CMK (cell line): Measurements from ENCODE around the gene TUBB1.
"Not testable (repeated sequence)": the region's sequence is repeated elsewhere in the genome, so short reads cannot be mapped to it uniquely, and the experiment has no call there.

Experiments used
- DNase-seq: peaks from one replicate; pipeline ENCODE4 v3.0.0-alpha.2; 2010; ENCODE audit warnings: low read depth

The TUBB1 gene

GRCh38 chr20:59019217-59019616 lies at the start of gene TUBB1:
TSS of gene TUBB1 (plus strand) at chr20:59019429. CDS start at chr20:59019523, 94 bp downstream.
- DNase-seq = peak; percentile 43

- DNase-seq = no peak
Observed at GRCh38 chr20:58969439-58969838, 49.8 kb upstream of the TUBB1 start.

DNA sequence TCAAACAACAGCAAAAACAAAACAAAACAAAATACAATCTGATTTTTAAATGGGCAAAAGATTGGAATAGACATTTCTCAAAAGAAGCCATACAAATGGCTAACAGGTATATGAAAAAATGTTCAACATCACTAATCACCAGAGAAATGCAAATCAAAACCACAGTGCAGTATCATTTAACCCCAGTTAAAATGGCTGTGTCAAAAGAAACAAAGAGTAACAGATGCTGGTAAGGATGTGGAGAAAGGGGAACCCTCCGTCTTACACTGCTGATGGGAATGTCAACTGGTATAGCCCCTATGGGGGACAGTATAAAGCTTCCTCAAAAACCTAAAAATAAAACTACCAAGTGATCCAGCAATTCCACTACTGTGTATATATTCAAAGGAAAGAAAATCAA lies 49.1 kb upstream of the TUBB1 start:
- no peak for DNase-seq

GRCh38 chr20:58971429-58971828 lies 47.8 kb upstream of the TUBB1 start:
- no peak for DNase-seq

- DNase-seq = no peak
Observed at GRCh38 chr20:58973179-58973578, 46.0 kb upstream of the TUBB1 start.

GRCh38 chr20:58973866-58974265 lies 45.4 kb upstream of the TUBB1 start:
- no peak for DNase-seq

- DNase-seq = no peak
Observed at GRCh38 chr20:58975353-58975752, 43.9 kb upstream of the TUBB1 start.

DNA sequence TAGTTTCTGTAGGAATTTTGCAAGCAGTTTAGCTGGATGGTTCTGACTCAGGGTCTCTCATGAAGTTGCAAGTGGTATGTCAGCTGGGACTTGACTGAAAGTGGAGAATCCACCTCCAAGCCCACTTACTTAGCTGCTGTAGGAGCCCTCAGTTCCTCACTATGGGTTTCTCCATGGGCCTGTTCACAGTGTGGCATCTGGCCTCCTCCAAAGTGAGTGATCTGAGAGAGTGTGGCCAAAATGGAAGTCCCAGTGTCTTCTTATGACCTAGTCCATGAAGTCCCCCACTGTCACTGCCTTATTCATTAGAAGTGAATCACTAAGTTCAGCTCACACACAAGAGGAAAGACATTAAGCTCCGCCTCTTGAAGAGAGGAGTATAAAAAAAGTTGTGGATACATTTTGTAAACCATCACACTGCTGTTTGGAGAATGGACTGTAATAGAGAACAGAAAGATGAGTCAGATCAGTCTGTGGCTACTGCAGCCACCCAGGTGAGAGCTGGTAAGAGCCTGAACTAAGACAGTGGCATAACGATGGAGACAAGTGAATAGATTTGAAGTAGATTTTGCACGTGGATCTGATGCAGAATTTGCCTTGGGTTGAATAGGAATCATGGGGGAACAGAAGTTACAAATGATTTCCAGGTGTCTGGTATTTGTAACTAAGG lies 43.0 kb upstream of the TUBB1 start:
- no peak for DNase-seq

DNA sequence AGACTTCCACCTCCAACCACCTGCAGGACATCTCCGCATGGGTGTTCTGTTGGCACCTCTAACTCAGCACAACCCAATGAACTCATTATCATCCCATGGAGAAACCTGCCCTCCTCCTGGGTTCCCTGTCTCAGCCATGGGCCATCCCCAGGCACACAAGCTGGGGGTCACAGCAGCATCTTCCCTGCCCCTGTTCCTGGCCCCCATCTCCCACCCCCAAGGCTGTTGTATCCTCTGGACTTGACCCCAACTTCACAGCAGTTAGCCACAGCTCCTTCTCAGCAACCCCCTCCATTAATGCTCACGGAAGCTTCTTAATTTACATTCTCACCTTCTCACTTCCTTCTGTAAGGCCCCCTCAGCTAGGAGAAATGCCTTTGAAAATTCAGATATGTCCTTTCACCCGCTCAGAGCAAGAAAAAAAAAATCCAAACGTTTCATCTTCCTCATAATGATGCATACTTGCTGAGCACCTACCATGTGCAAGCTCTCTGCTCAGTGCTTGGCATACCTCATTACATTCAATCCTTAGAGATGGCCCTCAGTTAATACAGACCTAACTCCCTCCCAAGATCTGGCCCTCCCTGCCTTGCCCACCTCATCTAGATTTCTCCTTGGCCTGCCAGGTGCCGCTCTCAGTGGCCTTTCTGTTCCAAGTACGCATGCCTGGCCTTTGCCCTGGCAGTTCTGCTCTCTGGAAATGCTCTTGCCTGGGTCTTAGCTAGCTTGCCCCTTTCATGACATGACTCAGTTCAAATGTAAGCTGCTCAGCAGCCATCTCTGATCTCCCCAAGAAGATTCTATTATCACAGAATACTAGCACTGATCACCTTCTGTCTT lies 40.7 kb upstream of the TUBB1 start:
- DNase-seq = no peak

DNA sequence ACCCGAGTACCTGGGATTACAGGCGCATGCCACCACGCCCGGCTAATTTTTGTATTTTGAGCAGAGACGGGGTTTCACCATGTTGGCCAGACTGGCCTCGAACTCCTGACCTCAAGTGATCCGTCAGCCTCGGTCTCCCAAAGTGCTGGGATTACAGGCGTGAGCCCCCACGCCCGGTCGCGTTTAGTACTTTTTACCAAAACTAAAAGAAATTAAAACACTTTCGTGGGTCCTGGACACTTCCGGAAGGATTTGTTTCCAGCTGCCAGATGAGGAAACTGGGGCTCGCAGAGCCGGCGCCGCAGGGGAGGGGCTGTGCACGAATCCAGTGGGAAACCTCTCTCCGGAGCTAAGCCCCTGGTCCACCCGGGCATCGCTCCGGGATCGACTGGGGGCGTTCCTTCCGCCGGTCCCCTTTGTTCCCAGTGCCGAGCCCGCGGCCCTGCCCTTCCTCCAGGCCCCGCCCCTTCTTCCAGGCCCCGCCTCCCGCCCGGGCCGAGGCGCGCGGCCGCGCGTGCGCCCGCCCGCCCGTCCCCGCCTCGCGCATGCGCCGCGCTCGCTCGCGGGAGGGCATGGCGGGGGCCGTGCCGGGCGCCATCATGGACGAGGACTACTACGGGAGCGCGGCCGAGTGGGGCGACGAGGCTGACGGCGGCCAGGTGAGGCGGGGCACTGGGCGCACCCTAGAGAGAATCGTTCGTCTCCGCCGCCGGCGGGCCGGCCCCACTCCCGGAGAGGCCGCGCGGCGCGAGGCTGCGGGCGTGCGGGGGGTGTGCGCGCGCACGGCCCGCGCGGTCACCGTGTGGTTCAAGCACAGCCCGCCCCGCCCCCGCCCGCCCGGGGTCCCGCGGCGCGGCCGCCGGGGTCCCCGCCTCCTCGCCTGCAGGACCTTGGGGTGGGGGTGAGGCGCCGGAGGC lies 38.3 kb upstream of the TUBB1 start, which contains the start of gene NELFCD:
NELFCD (plus strand) TSS at position 546 of the 917 bp plus-strand sequence; CDS start at position 600, 54 bp downstream.
- peak; percentile 63 for DNase-seq

GRCh38 chr20:58981628-58982364 lies 37.4 kb upstream of the TUBB1 start:
- no peak for DNase-seq

GRCh38 chr20:58982406-58983114 lies 36.7 kb upstream of the TUBB1 start:
- DNase-seq = no peak

- not testable (repeated sequence) for DNase-seq
Observed at GRCh38 chr20:58983115-58983468, 36.1 kb upstream of the TUBB1 start.

DNA sequence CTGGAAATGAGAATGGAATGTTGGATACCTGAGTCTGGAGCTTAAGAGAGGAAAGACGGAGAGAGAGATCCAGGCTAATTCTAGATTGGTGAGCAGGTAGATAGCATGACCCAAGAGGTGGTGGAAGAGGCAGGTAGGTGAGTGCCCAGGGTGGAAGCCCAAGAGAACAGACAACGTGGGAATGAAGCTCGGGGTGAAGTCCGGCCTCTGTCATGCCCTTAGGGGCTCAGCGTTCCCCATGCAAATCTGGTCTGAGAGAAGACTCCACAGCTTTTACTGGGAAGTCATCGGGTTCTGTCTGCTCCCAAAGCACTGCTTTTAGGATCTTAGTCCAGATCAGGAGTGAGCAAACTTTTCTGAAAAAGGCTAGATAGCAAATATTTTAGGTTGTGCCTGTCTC lies 34.5 kb upstream of the TUBB1 start:
- no peak for DNase-seq

DNA sequence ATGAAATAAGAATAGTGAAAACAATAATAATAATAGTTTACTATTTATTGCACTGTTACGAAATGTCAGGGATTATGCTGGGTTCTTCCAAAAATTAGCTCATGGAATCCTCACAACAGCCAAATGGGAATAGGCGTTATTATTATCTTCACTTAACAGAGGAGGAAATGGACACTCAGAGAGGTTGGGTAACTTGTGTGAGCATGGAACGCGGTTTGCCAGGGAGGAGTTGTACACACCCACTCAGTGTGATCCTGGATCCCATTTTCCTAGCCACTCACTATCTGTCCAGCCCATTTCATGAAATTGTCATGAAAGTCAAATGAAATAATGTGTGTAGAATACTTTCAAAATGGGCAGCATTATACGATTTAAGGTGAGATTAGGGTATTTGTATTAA lies 33.6 kb upstream of the TUBB1 start:
- no peak for DNase-seq

DNA sequence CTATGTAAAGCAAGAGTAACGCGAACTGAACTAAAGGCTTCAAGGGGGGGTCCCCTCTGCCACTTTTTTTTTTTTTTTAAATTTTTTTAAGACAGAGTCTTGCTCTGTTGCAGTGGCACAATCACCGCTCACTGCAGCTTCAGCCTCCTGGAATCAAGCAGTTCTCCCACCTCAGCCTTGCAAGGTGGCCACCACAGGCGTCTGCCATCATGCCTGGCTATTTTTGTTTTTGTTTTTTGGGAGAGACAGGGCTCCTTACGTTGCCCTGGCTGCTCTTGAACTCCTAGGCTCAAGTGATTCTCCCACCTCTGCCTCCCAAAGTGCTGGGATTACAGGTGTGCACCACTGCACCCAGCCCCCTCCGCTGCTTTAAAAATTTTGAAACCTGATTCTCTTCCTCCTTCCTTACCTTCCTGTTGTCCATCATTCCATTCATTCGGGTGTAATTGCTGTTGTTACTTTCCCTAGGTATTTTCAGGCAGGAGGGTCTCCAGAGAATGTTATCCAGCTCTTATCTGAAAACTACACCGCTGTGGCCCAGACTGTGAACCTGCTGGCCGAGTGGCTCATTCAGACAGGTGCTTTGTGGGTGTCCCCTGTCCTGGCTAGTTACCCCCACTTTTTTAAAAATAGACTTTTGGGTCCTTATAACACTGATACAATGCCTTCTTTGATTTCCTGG lies 32.8 kb upstream of the TUBB1 start:
- DNase-seq = no peak

DNA sequence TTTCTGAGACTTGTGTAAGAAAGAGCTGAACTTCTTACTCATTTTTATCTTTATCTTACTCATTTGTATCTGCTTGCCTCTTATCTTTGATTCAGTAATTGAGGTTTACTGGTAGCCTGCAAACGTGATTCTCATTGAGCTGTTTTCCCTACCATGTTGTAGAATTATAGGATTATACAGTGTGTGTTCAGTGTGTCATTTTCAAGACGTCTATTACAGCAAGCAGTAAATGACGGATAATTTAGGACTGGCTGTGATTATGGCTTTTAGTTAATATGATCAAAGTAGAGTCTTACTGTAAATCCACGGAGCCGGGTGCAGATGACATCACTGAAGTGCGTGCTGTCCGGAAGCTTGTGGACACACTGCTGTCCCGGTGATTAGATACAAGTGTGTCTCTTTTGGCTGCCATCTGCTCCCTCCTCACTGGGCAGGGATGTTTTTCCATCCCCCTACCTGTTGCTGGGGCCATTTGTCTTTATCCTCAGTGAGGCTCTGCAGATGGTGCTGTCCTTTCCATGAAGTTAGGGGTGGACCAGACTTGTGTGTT lies 32.2 kb upstream of the TUBB1 start:
- no peak for DNase-seq

GRCh38 chr20:58987790-58988564 lies 31.3 kb upstream of the TUBB1 start:
- DNase-seq = no peak

DNA sequence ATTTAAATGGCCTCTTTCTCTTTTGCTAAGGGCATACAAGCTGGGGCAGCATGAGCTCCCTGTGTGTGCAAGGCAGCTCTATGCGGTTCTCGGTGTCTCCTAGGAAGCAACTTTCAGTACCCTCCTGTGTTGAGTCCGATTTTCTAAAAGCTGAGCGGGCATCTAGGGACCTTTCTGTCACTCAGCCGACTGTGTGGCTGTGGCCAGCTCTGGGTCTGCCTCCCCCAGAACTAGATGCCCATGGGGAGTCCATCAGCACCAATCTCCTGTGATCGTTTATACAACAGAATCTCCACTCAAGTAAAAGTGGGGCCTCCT lies 30.7 kb upstream of the TUBB1 start:
- no peak for DNase-seq

- no peak for DNase-seq
Observed at GRCh38 chr20:58989196-58989595, 30.0 kb upstream of the TUBB1 start.
